ENCODE results near the gene G6PC2.
A peak's percentile ranks its signal among the peaks of the same experiment; 100 is the strongest.

The G6PC2 gene

DNA sequence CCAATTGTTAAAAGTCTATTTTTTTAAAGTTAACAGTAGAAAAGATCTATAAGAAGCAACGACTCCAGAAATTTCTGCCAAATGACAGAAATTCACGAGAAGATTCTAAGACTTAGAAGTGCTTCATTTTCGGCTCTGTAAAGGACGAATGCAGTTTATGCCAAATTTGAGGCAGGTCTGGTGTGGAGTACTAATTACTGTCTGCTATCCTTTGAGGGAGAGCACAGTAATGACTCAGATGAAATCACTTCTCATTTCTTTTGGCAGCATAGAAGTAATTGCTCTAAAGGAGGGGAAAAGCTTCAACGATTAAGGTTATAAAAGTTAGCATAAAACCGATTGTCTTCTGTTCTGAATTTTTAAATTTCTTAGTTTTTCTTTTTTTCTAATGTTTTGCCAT, 11.4 kb downstream of the G6PC2 start:
- H3K27ac ChIP-seq (ENCODE audit: low read depth, low read length) = no peak overlapping the region
- H2AK5ac ChIP-seq (ENCODE audit: low read length) = no peak overlapping the region
- no CpG with 5 or more reads among the region's 6 CpGs for WGBS (ENCODE audit: extremely low coverage, insufficient coverage, insufficient read length)

DNA sequence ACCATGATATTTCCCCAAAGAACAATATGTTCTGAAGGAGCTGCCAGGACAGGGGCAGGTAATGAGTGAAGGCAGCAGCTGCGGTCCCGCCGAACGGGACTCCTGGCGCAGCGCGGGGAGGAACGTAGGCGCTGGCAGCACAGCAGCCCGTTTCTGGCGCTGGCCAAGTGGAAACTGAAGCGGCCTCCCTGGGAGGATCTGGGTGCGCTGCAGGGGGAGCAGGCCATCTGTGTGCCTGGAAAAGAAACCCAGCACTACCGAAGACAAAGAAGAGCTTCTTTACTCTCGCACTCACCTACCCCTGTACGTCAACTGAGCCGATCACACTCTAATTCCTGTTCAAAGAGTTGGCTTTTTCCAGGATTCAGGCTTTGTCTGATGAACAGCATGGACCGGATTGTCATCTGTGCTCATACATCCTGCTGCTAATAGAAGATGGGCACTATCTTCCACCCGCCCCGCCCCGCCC, 11.8 kb downstream of the G6PC2 start:
- no peak overlapping the region for H3K4me3 ChIP-seq (ENCODE audit: low read depth, low read length)
- no peaks in the 10 kb centered on the region for H3K79me2 ChIP-seq (ENCODE audit: control insufficient read depth, insufficient read depth, low read length, poor library complexity)
- H3K4me1 ChIP-seq (ENCODE audit: control insufficient read depth in 1 of 2, insufficient read depth in 2 of 2, low read length in 2 of 2) = no peaks in the 10 kb centered on the region
- H2BK12ac ChIP-seq (ENCODE audit: low read length) = no peak overlapping the region
- H3K27ac ChIP-seq (ENCODE audit: low read depth, low read length) = no peak overlapping the region
- H4K91ac ChIP-seq (ENCODE audit: low read depth, low read length) = no peak overlapping the region
- no peaks in the 10 kb centered on the region for H3K27me3 ChIP-seq (ENCODE audit: insufficient read depth, low read length)
- peak overlapping the region; percentile 45 for H3K4me2 ChIP-seq (ENCODE audit: low read length)
- peak in 1 of 2 donors; percentile 18 for DNase-seq
- no peak overlapping the region for H3K23ac ChIP-seq (ENCODE audit: low read length)
- H2BK5ac ChIP-seq (ENCODE audit: low read depth, low read length, poor library complexity) = no peak overlapping the region
- no peaks in the 10 kb centered on the region for H3K36me3 ChIP-seq (ENCODE audit: control insufficient read depth in 1 of 2, insufficient read depth in 2 of 2, low read length in 2 of 2)
- no peak overlapping the region for H3K4ac ChIP-seq (ENCODE audit: low read depth, low read length)
- WGBS (ENCODE audit: extremely low coverage, insufficient coverage, insufficient read length) = no CpG with 5 or more reads among the region's 21 CpGs
- no peaks in the 10 kb centered on the region for H3K79me1 ChIP-seq (ENCODE audit: low read length)
- no peak overlapping the region for H4K8ac ChIP-seq (ENCODE audit: low read depth, low read length)
- H3K14ac ChIP-seq (ENCODE audit: low read length) = no peak overlapping the region
- H2BK120ac ChIP-seq (ENCODE audit: insufficient read depth, low read length, poor library complexity) = no peak overlapping the region
- H2AFZ ChIP-seq (ENCODE audit: insufficient read depth, low read length, poor library complexity) = peak overlapping the region; percentile 5
- H2AK5ac ChIP-seq (ENCODE audit: low read length) = no peak overlapping the region
- H4K12ac ChIP-seq (ENCODE audit: low read depth, low read length) = no peak overlapping the region
- H3K18ac ChIP-seq (ENCODE audit: low read length) = no peak overlapping the region
- no peak overlapping the region for H3K9ac ChIP-seq (ENCODE audit: low read length)
- peaks cover 2% of the 10 kb centered on the region for H3K9me3 ChIP-seq (ENCODE audit: insufficient read depth, low read depth, low read length)

More for the DNA sequence above, 11.4 kb downstream of the G6PC2 start:
- Histone ChIP-seq H3K9ac (ENCODE audit: low read length) (no peak overlapping the region), H4K8ac (ENCODE audit: low read depth, low read length) (no peak overlapping the region), H3K18ac (ENCODE audit: low read length) (no peak overlapping the region), H3K27me3 (ENCODE audit: insufficient read depth, low read length) (no peaks in the 10 kb centered on the region), H2BK120ac (ENCODE audit: insufficient read depth, low read length, poor library complexity) (no peak overlapping the region), H3K4me2 (ENCODE audit: low read length) (no peak overlapping the region), H3K9me3 (ENCODE audit: insufficient read depth, low read depth, low read length) (peaks cover 2% of the 10 kb centered on the region), H2BK5ac (ENCODE audit: low read depth, low read length, poor library complexity) (no peak overlapping the region), H3K36me3 (ENCODE audit: control insufficient read depth in 1 of 2, insufficient read depth in 2 of 2, low read length in 2 of 2) (no peaks in the 10 kb centered on the region), H3K79me1 (ENCODE audit: low read length) (no peaks in the 10 kb centered on the region), H2AFZ (ENCODE audit: insufficient read depth, low read length, poor library complexity) (no peak overlapping the region), H3K14ac (ENCODE audit: low read length) (no peak overlapping the region), H3K4ac (ENCODE audit: low read depth, low read length) (no peak overlapping the region), H3K23ac (ENCODE audit: low read length) (no peak overlapping the region), H4K91ac (ENCODE audit: low read depth, low read length) (no peak overlapping the region), H3K4me3 (ENCODE audit: low read depth, low read length) (no peak overlapping the region), H3K79me2 (ENCODE audit: control insufficient read depth, insufficient read depth, low read length, poor library complexity) (no peaks in the 10 kb centered on the region), H4K12ac (ENCODE audit: low read depth, low read length) (no peak overlapping the region), H2BK12ac (ENCODE audit: low read length) (no peak overlapping the region), H3K4me1 (ENCODE audit: control insufficient read depth in 1 of 2, insufficient read depth in 2 of 2, low read length in 2 of 2) (no peaks in the 10 kb centered on the region)
- DNase-seq = no peak

DNA sequence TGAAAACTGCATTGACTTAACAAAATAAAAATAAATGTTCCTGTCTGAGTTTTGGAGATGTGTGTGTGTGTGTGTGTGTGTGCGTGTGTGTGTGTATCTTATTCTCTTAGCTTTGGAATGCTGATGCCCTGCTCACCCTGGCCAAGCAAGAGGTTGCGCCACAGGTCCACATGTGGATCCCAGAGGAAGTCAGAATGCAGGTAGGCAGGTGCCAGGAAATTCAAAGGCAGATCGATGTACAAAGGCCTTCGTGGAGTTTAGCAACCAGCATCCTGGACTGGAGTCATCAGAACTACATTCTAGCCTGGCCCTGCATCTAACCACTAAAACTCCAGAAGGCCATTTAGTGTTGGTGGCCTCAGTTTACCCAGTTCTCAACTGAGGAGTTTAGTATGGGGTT, 12.4 kb downstream of the G6PC2 start:
- Histone ChIP-seq H3K9me3 (ENCODE audit: insufficient read depth, low read depth, low read length) (peaks cover 2% of the 10 kb centered on the region), H4K12ac (ENCODE audit: low read depth, low read length) (no peak overlapping the region), H2BK12ac (ENCODE audit: low read length) (no peak overlapping the region), H3K4ac (ENCODE audit: low read depth, low read length) (no peak overlapping the region), H3K4me2 (ENCODE audit: low read length) (no peak overlapping the region), H3K14ac (ENCODE audit: low read length) (no peak overlapping the region), H2AK5ac (ENCODE audit: low read length) (no peak overlapping the region), H3K36me3 (ENCODE audit: control insufficient read depth in 1 of 2, insufficient read depth in 2 of 2, low read length in 2 of 2) (no peaks in the 10 kb centered on the region), H3K23ac (ENCODE audit: low read length) (no peak overlapping the region), H3K27me3 (ENCODE audit: insufficient read depth, low read length) (no peaks in the 10 kb centered on the region), H3K4me1 (ENCODE audit: control insufficient read depth in 1 of 2, insufficient read depth in 2 of 2, low read length in 2 of 2) (no peaks in the 10 kb centered on the region), H3K27ac (ENCODE audit: low read depth, low read length) (no peak overlapping the region), H3K9ac (ENCODE audit: low read length) (no peak overlapping the region), H4K8ac (ENCODE audit: low read depth, low read length) (no peak overlapping the region), H3K18ac (ENCODE audit: low read length) (no peak overlapping the region), H3K79me1 (ENCODE audit: low read length) (no peaks in the 10 kb centered on the region), H2AFZ (ENCODE audit: insufficient read depth, low read length, poor library complexity) (no peak overlapping the region), H3K4me3 (ENCODE audit: low read depth, low read length) (no peak overlapping the region), H2BK120ac (ENCODE audit: insufficient read depth, low read length, poor library complexity) (no peak overlapping the region), H4K91ac (ENCODE audit: low read depth, low read length) (no peak overlapping the region), H3K79me2 (ENCODE audit: control insufficient read depth, insufficient read depth, low read length, poor library complexity) (no peaks in the 10 kb centered on the region), H2BK5ac (ENCODE audit: low read depth, low read length, poor library complexity) (no peak overlapping the region)
- no CpG with 5 or more reads among the region's 4 CpGs for WGBS (ENCODE audit: extremely low coverage, insufficient coverage, insufficient read length)
- peak; percentile 83 to 85 for DNase-seq

DNA sequence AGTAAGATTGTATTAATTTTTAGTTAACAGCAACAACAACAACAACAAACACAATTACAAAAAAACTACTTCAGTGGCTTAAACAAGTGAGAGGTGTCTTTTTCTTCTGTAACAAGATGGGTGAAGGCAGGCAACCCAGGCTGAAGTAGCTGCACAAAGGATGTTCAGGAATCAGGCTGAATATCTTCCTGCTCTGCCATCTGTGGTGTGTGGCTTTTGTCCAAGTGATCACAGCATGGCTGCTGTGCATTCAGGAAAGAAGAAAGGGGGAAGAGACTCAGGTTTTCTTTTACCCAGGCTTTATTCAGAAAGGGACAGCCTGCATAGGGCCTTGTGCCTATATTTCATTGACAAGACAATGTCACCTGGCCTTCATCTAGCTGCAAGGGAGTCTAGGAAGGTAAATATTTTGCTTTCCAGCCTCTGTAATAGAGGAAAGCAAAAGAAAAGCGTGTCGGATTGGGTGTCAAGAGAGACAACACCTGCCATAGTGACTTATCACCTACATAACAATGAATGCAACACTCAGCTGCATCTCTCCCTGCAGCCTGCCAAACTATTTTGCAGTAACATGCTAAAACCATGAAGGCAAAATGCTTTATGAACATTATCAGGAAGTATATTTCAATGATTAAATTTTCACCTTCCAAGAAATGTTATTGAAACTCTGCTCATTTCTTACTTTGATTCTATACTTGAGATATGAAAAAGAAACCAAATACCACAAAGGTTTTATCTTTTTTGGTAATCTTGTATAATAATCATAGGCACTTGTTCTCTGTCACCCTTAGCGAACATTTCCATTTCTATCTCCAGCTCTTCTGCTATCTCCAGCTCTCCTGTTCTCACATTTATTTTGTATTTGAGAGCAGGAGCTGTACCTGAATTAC, 14.6 kb downstream of the G6PC2 start:
- Histone ChIP-seq H3K18ac (ENCODE audit: low read length) (no peak overlapping the region), H3K4me1 (ENCODE audit: control insufficient read depth in 1 of 2, insufficient read depth in 2 of 2, low read length in 2 of 2) (no peaks in the 10 kb centered on the region), H3K27ac (ENCODE audit: low read depth, low read length) (no peak overlapping the region), H3K9ac (ENCODE audit: low read length) (no peak overlapping the region), H3K79me1 (ENCODE audit: low read length) (no peaks in the 10 kb centered on the region), H2AK5ac (ENCODE audit: low read length) (no peak overlapping the region), H3K79me2 (ENCODE audit: control insufficient read depth, insufficient read depth, low read length, poor library complexity) (no peaks in the 10 kb centered on the region), H3K4me3 (ENCODE audit: low read depth, low read length) (no peak overlapping the region), H3K14ac (ENCODE audit: low read length) (no peak overlapping the region), H3K4ac (ENCODE audit: low read depth, low read length) (no peak overlapping the region), H3K27me3 (ENCODE audit: insufficient read depth, low read length) (no peaks in the 10 kb centered on the region), H3K9me3 (ENCODE audit: insufficient read depth, low read depth, low read length) (peaks cover 2% of the 10 kb centered on the region), H3K23ac (ENCODE audit: low read length) (no peak overlapping the region), H4K12ac (ENCODE audit: low read depth, low read length) (no peak overlapping the region), H2BK5ac (ENCODE audit: low read depth, low read length, poor library complexity) (no peak overlapping the region), H2BK120ac (ENCODE audit: insufficient read depth, low read length, poor library complexity) (no peak overlapping the region), H2BK12ac (ENCODE audit: low read length) (no peak overlapping the region), H4K91ac (ENCODE audit: low read depth, low read length) (no peak overlapping the region), H3K4me2 (ENCODE audit: low read length) (no peak overlapping the region), H4K8ac (ENCODE audit: low read depth, low read length) (no peak overlapping the region), H3K36me3 (ENCODE audit: control insufficient read depth in 1 of 2, insufficient read depth in 2 of 2, low read length in 2 of 2) (no peaks in the 10 kb centered on the region), H2AFZ (ENCODE audit: insufficient read depth, low read length, poor library complexity) (no peak overlapping the region)
- DNase-seq = no peak
- WGBS (ENCODE audit: extremely low coverage, insufficient coverage, insufficient read length) = no CpG with 5 or more reads among the region's 3 CpGs
